Adrenal gland (tissue), 19 donors: Measurements from ENCODE around the gene TRAPPC6A. TPM values are rescaled to one million over a fixed set of nuclear protein-coding genes. Genes with fewer than 3 reads are reported as not detected.
A peak's percentile ranks its signal among the peaks of the same experiment; 100 is the strongest.

ENCODE experiments used
- DNase-seq, 7 donors: peaks; one replicate each; pipeline ENCODE4 v3.0.0-alpha.2; 2019 to 2020
- H3K27ac ChIP-seq, 5 donors: fragments of 200-600 bp; sonication (generic) in 4 of 5; 1 replicate in 3 of 5; 2 replicates in 2 of 5; pipeline versions ENCODE4 v1.5.1 to v1.8.0; 2016 to 2020; ENCODE audit warnings: mild to moderate bottlenecking in 1 of 5
- H3K27me3 ChIP-seq: fragments of 200-600 bp; 2 replicates; pipeline ENCODE4 v1.8.0; 2021
- H3K36me3 ChIP-seq, 2 donors: fragments of 200-600 bp; replicated peaks in 1 of 2; 1 replicate in 1 of 2; 2 replicates in 1 of 2; pipeline versions ENCODE4 v1.5.1 to v1.8.0; 2018 to 2022
- H3K4me1 ChIP-seq, 2 donors: fragments of 200-600 bp; replicated peaks in 1 of 2; 1 replicate in 1 of 2; 2 replicates in 1 of 2; pipeline versions ENCODE4 v1.5.1 to v1.8.0; 2018 to 2021
- H3K4me3 ChIP-seq, 4 donors: fragments of 200-600 bp; sonication (generic) in 3 of 4; one replicate each; pipeline ENCODE4 v1.5.1; 2016 to 2018
- H3K9me3 ChIP-seq, 3 donors: fragments of 200-600 bp; sonication (generic) in 1 of 3; replicated peaks in 1 of 3; 1 replicate in 2 of 3; 2 replicates in 1 of 3; pipeline versions ENCODE4 v1.5.1 to v1.8.0; 2016 to 2021
- CTCF ChIP-seq, 6 experiments: fragments of 450-650 bp in 4 of 6; fragments of 200-600 bp in 2 of 6; sonication (generic) in 1 of 6; IDR thresholded peaks; 1 replicate in 5 of 6; 2 replicates in 1 of 6; pipeline versions ENCODE4 v1.5.1 to v1.8.0; 2016 to 2021; ENCODE audit warnings: antibody characterized with exemption in 6 of 6, mild to moderate bottlenecking in 2 of 6, moderate library complexity in 1 of 6
- POLR2A ChIP-seq, 2 donors: fragments of 450-650 bp; IDR thresholded peaks; one replicate each; pipeline ENCODE4 v1.6.1; 2017; ENCODE audit warnings: antibody characterized with exemption in 2 of 2, mild to moderate bottlenecking in 2 of 2, moderate library complexity in 1 of 2
- WGBS, 4 donors: extraction: QIAGEN DNeasy Blood & Tissue Kit in 2 of 4; methylation state at CpG; one replicate each; pipeline versions ENCODE4 v1.1.5 to v1.1.7; 2013 to 2017; 5-methylcytosine and 5-hydroxymethylcytosine counted together
- intact Hi-C, 2 donors: fragments of 100-400 bp; cut with DNase I; formaldehyde crosslinking; loops; one replicate each; pipeline versions ENCODE4 v1.14.1 to v1.15.0; 2022 to 2023
- long read RNA-seq, 10 donors: library from polyadenylated mRNA in 3 of 10; unstranded in 2 of 10; stranded (forward) in 1 of 10; transcript quantifications; one replicate each; pipeline ENCODE4 v2.0.0 and lab custom pipeline, GENCODE V29; 2021 to 2026
- polyA plus RNA-seq, 3 donors: library from polyadenylated mRNA; stranded (reverse); fragments of 200-250 nt in 2 of 3; fragments of 350-450 nt in 1 of 3; fragmentation: Illumina TruSeq in 1 of 3; extraction: RNeasy Lipid Tissue Mini Kit (QIAGEN cat#74804) in 1 of 3; gene quantifications; one replicate each; pipeline ENCODE4 v1.2.3, GENCODE V29; 2013 to 2014
- total RNA-seq, 9 donors: library from RNA; depleted of rRNA in 4 of 9; stranded (reverse); fragments of >200 nt in 4 of 9; fragments of 120-200 nt in 1 of 9; fragmentation: NEBNext Ultra II Directional in 1 of 9; extraction: Animal tissue kit (Norgen Biotek cat#: 25700) in 1 of 9; gene quantifications; one replicate each; pipeline versions ENCODE4 v1.1.0 to v1.2.4, GENCODE V29; 2013 to 2023
- donor health status: healthy with polysubstance abuse.
- donor health status: Bipolar disorder and iron deficiency.
- donor health status: DM: yes; HTN: yes; CAD: no.
- donor health status: DM: no; HTN: no; CAD: no.
- donor health status: DM: no; HTN: no; CAD: no.
- donor health status: DM: yes; HTN: yes; CAD: no.

Gene TRAPPC6A
- total RNA-seq (10 to 100 TPM; 24.6 to 71.4 (median 36.7) TPM), polyA plus RNA-seq (10 to 100 TPM in 2 of 3 donors, 1 to 10 TPM in 1; 5.1 to 41.7 (median 34.3) TPM)
- long read RNA-seq, donor 1, transcript TRAPPC6A-202 (6 exons, 758 nt): major isoform, 6 of 19 reads
- long read RNA-seq, donor 1, transcript TRAPPC6A-204 (5 exons, 695 nt): minor isoform, 5 of 19 reads
- long read RNA-seq, donor 1, transcript TRAPPC6A-201 (6 exons, 805 nt): major isoform, 6 of 19 reads
- long read RNA-seq, donor 1, partial matches to known transcripts: 0 of 19 reads
- long read RNA-seq, donor 1, other reads (novel, unspliced or antisense): 0 of 19 reads
- long read RNA-seq, donor 2, transcript TRAPPC6A-202 (6 exons, 758 nt): major isoform, 8 of 17 reads
- long read RNA-seq, donor 2, partial matches to known transcripts: 0 of 17 reads
- long read RNA-seq, donor 2, other reads (novel, unspliced or antisense): 0 of 17 reads
- long read RNA-seq, donor 3, transcript TRAPPC6A-201 (6 exons, 805 nt): major isoform, 6 of 12 reads
- long read RNA-seq, donor 3, partial matches to known transcripts: 0 of 12 reads
- long read RNA-seq, donor 3, other reads (novel, unspliced or antisense): 0 of 12 reads
- long read RNA-seq, donor 4, transcript TRAPPC6A-202 (6 exons, 758 nt): major isoform, 8 of 16 reads
- long read RNA-seq, donor 4, partial matches to known transcripts: 0 of 16 reads
- long read RNA-seq, donor 4, other reads (novel, unspliced or antisense): 2 of 16 reads
- long read RNA-seq, donor 5, transcript TRAPPC6A-202 (6 exons, 758 nt): major isoform, 17 of 38 reads
- long read RNA-seq, donor 5, transcript TRAPPC6A-201 (6 exons, 805 nt): minor isoform, 12 of 38 reads
- long read RNA-seq, donor 5, partial matches to known transcripts: 0 of 38 reads
- long read RNA-seq, donor 5, other reads (novel, unspliced or antisense): 3 of 38 reads
- long read RNA-seq, donor 6, transcript TRAPPC6A-202 (6 exons, 758 nt): major isoform, 5 of 16 reads
- long read RNA-seq, donor 6, transcript TRAPPC6A-201 (6 exons, 805 nt): major isoform, 5 of 16 reads
- long read RNA-seq, donor 6, partial matches to known transcripts: 0 of 16 reads
- long read RNA-seq, donor 6, other reads (novel, unspliced or antisense): 0 of 16 reads
- long read RNA-seq, donor 7, partial matches to known transcripts: 0 of 7 reads
- long read RNA-seq, donor 7, other reads (novel, unspliced or antisense): 0 of 7 reads
- long read RNA-seq, donor 8, transcript TRAPPC6A-202 (6 exons, 758 nt): major isoform, 14 of 30 reads
- long read RNA-seq, donor 8, transcript TRAPPC6A-201 (6 exons, 805 nt): minor isoform, 13 of 30 reads
- long read RNA-seq, donor 8, partial matches to known transcripts: 0 of 30 reads
- long read RNA-seq, donor 8, other reads (novel, unspliced or antisense): 0 of 30 reads
- long read RNA-seq, donor 9, transcript TRAPPC6A-201 (6 exons, 805 nt): minor isoform, 8 of 25 reads
- long read RNA-seq, donor 9, transcript TRAPPC6A-202 (6 exons, 758 nt): major isoform, 12 of 25 reads
- long read RNA-seq, donor 9, partial matches to known transcripts: 0 of 25 reads
- long read RNA-seq, donor 9, other reads (novel, unspliced or antisense): 0 of 25 reads
- long read RNA-seq, donor 10, transcript TRAPPC6A-202 (6 exons, 758 nt): major isoform, 7 of 11 reads
- long read RNA-seq, donor 10, partial matches to known transcripts: 0 of 11 reads
- long read RNA-seq, donor 10, other reads (novel, unspliced or antisense): 0 of 11 reads

- Histone ChIP-seq H3K27me3 (no peaks in the 10 kb centered on the region), H3K9me3 (no peaks in the 10 kb centered on the region), H3K36me3 (no peaks in the 10 kb centered on the region), H3K4me1 (peaks cover 19 to 32% of the 10 kb centered on the region in 2 donors), H3K4me3 (peak within 1 kb of the TSS; percentile 20 to 70 (median 60)), H3K27ac (peak within 1 kb of the TSS; percentile 80 to 95 (median 86))
- intact Hi-C loops: no loop called here
- peak in 2 of 7 donors; percentile 68 to 77 for DNase-seq
- TF ChIP-seq CTCF (IDR thresholded peaks at IDR 0.05) (no peak), POLR2A (IDR thresholded peaks at IDR 0.05) (peak; percentile 20 to 84)
- 0 to 1% (median 0%) methylated on average over 10 to 36 of the region's 36 CpGs for WGBS, 4 donors
Measured at GRCh38 chr19:45177817-45178261, at the start of gene TRAPPC6A. Gene TRAPPC6A, minus strand, starts transcription at chr19:45178237. Its CDS starts 19 bp downstream, at chr19:45178218.

GRCh38 chr19:45224645-45225044 is 46.6 kb upstream of the TRAPPC6A start:
- Histone ChIP-seq H3K4me3 (no peak overlapping the region), H3K27me3 (no peaks in the 10 kb centered on the region), H3K27ac (no peak overlapping the region), H3K9me3 (no peaks in the 10 kb centered on the region), H3K36me3 (no peaks in the 10 kb centered on the region), H3K4me1 (no peaks in the 10 kb centered on the region)
- 70 to 92% (median 75%) methylated on average over 5 to 11 of the region's 11 CpGs; no CpG with 5 or more reads in 1 of the 4 donors for WGBS, 4 donors
- TF ChIP-seq CTCF (IDR thresholded peaks at IDR 0.05): no peak
- no peak for TF ChIP-seq POLR2A (IDR thresholded peaks at IDR 0.05)
- no peak for DNase-seq
- intact Hi-C loops: no loop called here

- Histone ChIP-seq H3K4me1 (no peaks in the 10 kb centered on the region), H3K9me3 (no peaks in the 10 kb centered on the region), H3K27ac (no peak overlapping the region), H3K36me3 (no peaks in the 10 kb centered on the region), H3K4me3 (no peak overlapping the region), H3K27me3 (no peaks in the 10 kb centered on the region)
- intact Hi-C loops: no loop called here
- WGBS, 4 donors: 86 to 90% (median 86%) methylated on average over 5 of the region's 5 CpGs
- TF ChIP-seq POLR2A (IDR thresholded peaks at IDR 0.05): no peak
- no peak for TF ChIP-seq CTCF (IDR thresholded peaks at IDR 0.05)
- no peak for DNase-seq
Measured at GRCh38 chr19:45223879-45224278, 45.8 kb upstream of the TRAPPC6A start.
